ENCODE data around the gene LINGO3. TPM values are rescaled to one million over a fixed set of nuclear protein-coding genes. Genes with fewer than 3 reads are reported as not detected.
"Not testable (repeated sequence)": the region's sequence is repeated elsewhere in the genome, so short reads cannot be mapped to it uniquely, and the experiment has no call there.

The LINGO3 gene
- total RNA-seq, 1 donor from 2014 or later, result not detected

DNA sequence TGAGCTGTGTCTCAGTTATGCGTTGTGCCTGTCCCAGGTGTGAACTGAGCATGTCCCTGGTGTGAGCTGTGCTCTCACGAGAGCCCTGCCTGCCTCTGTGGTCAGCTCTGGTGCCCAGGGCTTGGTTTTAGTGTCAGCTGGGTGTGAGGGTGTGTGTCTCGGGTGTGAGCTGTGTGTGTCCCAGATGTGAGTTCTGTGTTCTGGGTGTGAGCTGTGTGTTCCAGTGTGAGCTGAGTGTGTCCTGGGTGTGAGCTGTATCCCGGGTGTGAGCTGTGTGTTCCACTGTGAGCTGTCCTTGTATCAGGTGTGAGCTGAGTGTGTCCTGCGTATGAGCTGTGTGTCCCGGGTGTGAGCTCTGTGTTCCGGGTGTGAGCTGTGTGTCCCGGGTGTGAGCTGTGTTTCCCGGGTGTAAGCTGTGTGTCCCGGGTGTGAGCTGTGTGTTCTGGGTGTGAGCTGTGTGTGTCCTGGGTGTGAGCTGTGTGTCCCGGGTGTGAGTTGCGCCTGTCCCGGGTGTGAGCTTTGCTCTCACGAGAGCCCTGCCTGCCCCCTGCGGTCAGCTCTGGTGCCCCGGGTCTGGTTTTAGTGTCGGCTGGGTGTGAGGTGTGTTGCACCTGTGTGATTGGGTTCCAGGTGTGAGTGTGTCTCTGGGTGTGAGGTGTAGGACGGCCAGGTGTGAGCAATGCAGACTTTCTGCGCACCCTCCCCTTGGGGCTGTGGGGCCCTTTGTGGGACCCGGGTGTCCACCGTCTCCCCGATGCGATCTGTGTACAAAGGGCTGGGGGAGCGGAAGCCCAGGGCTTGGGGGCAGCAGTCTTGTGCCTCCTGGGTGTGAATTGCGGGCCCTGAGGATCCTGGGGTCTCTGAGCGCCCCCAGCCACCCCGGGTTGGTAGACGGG is 18.9 kb downstream of the LINGO3 start:
- ATAC-seq (peak; percentile 14), DNase-seq (ENCODE audit: missing footprints) (peak; percentile 53)
- intact Hi-C loops (cut with DNase I), result no loop called here

DNA sequence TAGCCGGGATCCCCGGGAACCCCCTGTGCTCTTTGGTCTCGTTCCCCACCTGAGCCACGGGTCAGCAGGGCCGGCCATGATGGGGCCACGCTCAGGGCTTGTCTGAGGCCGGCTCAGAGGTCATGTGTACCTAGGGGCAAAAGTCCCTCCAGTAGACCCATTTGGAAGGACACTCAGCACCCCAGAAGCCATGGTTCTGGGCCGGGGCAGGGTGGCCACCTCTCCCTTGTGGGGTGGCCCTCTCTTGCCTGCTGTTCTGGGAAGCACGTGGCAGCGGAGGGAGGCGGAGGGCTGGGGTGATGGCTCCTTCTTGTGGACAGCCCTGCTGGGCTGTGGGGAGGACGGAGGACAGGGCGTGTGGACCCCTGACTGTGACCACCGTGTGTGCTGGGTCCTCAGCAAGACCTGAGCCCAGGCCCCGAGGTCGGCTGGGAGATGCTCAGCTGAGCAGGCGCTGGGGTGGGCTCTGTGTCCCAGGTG is 19.6 kb downstream of the LINGO3 start:
- DNase-seq (ENCODE audit: missing footprints), result no peak
- intact Hi-C loops (cut with DNase I), result no loop called here
- ATAC-seq, result no peak

GRCh38 chr19:2287585-2288337 is 20.2 kb downstream of the LINGO3 start:
- DNase-seq (ENCODE audit: missing footprints) (no peak), ATAC-seq (no peak)
- intact Hi-C loops (cut with DNase I), result no loop called here

DNA sequence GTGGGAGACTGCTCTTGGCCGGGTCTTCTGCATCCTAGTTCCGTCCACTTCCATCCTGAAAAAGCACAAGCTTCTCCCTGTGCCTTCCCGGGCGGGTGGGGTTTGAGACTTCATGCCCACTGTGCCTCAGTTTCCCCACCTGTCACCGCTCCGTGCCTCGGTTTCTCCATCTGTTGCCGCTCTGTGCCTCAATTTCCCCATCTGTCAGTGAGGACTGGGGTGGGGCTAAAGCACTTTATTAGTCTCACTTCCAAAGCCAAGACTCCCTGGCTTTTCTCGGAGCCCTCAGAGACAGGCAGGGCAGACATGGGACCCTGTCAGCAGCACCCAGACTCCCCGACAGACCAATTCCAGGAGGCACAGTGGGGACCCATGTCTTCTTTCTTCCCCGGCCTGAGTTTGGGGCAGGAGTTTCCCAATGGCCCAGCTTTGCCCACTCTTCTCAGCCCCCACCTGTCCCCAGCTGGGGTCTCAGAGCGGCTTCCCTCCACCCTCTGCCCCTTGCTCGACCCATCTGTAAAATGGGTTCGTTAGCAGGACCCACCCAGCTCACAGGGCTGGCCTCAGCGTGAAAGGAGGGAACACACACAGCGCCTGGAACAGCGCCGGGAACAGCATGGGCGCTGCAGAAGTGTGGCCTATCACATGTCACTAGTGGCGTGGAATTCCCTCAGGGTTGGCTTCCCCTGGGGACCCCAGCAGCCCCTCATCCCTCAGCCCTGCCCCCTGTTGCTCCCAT is 21.4 kb downstream of the LINGO3 start:
- ATAC-seq (no peak), DNase-seq (ENCODE audit: missing footprints) (peak; percentile 9)
- intact Hi-C loops (cut with DNase I), result no loop called here

DNA sequence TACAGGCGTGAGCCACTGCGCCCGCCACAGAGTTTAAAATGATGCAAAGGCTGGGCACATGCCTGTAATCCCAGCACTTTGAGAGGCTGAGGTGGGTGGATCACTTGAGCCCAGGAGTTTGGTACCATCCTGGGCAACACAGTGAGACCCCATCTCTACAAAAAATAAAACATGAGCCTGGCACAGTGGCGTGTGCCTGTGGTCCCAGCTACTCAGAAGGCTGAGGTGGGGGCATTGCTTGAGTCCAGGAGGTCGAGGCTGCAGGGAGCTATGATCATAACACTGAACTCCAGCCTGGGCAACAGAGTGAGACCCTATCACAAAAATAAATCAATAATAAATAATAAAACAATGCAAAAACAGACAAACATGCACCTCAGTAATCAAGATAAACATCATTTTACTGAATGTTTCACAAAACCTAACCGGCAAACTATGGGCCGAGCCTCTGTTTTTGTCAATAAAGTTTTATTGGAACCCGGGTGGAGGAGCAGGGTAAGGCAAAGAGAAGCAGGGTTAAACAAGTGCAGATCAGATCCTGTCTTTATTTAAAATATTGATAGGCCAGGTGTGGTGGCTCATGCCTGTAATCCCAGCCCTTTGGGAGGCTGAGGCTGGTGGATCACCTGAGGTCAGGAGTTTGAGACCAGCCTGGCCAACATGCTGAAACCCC is 24.0 kb downstream of the LINGO3 start:
- DNase-seq (ENCODE audit: missing footprints) (peak; percentile 27), ATAC-seq (no peak)
- intact Hi-C loops (cut with DNase I), result no loop called here

GRCh38 chr19:2282862-2283237 is 25.1 kb downstream of the LINGO3 start:
- intact Hi-C loops (cut with DNase I), result no loop called here
- DNase-seq (ENCODE audit: missing footprints) (no peak), ATAC-seq (no peak)

DNA sequence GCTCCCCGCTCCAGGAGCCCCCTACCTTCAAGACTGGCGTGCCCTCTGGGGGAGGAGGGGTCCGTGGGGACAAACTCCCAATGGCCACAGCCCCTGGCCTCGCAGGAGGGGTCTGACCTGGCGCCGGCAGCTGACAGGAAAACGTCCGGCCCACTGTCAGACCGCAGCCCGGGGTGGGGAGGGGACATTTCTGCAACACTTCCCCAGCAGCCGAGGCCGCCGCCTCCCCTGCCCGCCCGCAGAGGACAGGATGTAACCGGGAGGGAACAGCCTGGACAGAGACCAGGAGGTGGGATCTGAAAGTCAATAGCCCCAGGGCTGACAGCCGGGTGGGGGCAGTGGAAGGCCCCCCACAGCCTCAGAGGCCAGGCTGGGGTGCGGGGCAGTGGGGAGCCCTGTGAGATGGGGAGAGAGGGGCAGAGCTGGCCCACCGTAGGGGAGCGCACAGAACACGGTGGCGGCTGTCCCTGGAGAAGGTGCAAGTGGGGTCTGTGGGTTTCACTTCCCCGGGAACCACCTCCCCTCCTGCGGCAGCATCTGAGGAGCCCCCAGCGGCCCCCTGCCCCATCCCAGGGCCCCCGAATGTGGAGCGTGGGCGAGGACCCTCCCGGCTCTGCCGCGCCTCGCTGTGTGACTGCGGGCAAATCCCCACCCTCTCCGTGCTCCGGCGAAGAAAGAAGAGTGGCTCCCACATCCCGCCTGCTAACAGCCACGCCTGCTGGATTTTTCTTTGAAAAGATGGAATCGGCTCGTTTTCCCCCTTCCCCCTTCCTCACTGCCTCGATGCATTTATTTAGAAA is 25.7 kb downstream of the LINGO3 start, which contains the start of gene PEAK3:
PEAK3 (minus strand) TSS at position 114 of the 800 bp plus-strand sequence. CDS start 1,244 bp downstream, outside the sequence.
- intact Hi-C loops (cut with DNase I), result no loop called here
- ATAC-seq (peak; percentile 82), DNase-seq (ENCODE audit: missing footprints) (peak; percentile 95)

- DNase-seq (ENCODE audit: missing footprints), result peak; percentile 62
- intact Hi-C loops (cut with DNase I); ATAC-seq: not testable (repeated sequence)
Measured at GRCh38 chr19:2281265-2282061, 26.5 kb downstream of the LINGO3 start.

- DNase-seq (ENCODE audit: missing footprints), result peak; percentile 47
- intact Hi-C loops (cut with DNase I), result no loop called here
- ATAC-seq, result no peak
Measured at GRCh38 chr19:2280633-2281264, 27.2 kb downstream of the LINGO3 start.

DNA sequence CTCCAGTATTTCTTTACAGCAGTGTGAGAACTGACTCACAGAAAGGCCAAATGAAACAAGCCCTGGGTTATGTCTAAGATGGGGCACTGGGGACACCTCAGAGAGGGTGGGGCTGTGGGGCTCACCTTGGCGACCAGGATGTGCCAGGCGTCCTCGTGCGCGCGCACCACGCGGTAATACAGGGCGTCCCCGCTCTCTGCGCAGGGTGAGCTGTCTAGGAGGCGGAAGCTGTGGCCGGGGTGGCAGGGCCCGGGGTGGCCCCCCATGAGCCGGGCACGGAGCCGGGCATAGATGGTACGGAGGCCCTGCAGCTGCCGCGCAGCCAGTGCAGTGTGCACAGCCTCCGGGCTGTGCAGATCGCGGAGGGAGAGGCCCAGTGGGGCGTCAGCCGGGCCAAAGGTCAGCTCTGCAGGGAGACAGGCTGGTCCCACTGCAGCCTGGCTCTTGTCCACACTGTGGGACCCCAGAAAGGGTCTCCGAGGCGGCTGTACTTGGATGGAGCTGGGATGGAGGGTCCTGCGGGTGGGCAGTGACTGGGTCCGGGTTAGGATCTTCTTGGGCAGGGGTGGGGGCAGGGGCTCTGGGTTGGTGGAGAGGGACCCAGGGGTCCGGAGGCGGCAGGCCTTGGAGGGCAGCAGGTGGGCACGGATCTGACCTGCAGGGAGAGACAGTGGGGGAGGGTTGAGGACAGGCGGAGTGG is 29.3 kb downstream of the LINGO3 start:
- intact Hi-C loops (cut with DNase I), result no loop called here
- ATAC-seq (no peak), DNase-seq (ENCODE audit: missing footprints) (peak; percentile 41)

DNA sequence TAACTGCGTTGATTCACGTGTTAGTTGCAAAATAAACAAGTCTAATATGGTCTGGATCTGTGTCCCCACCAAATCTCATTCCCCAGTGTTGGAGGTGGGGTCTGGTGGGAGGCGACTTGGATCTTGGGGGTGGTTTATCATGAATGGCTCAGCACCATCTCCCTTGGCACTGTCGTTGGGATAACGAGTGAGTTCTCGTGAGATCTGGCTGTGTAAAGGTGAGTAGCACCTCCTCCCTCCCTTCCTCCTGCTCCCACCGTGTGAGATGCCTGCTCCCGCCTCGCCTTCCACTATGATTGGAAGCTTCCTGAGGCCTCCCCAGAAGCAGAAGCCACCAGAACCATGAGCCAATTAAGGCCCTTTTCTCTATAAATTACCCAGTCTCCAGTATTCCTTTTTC is 30.8 kb downstream of the LINGO3 start:
- intact Hi-C loops (cut with DNase I), result no loop called here
- ATAC-seq (no peak), DNase-seq (ENCODE audit: missing footprints) (peak; percentile 37)

DNA sequence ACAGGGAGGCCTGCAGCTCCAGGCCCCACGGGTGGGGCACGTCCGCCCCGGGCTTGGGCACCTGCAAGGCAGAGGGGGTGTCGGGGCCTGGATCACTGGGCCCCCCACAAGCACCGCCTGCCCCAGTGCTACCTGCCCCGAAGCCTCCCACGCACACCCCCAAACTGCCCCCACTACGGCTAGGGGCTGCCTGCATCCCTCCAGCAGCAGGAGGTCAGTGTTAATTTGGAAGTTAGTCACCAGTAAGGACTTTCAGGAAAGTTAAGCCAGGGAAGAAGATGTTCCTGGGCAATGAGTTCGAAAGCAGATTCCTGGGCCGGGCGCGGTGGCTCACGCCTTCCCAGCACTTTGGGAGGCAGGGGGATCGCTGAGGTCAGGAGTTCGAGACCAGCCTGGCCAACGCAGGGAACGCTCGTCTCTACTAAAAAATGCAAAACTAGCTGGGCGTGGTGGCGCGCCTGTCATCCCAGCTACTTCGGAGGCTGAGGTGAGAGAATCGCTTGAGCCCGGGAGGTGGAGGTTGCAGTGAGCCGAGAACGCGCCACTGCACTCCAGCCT is 31.4 kb downstream of the LINGO3 start:
- intact Hi-C loops (cut with DNase I), result no loop called here
- ATAC-seq (no peak), DNase-seq (ENCODE audit: missing footprints) (peak; percentile 50)

DNA sequence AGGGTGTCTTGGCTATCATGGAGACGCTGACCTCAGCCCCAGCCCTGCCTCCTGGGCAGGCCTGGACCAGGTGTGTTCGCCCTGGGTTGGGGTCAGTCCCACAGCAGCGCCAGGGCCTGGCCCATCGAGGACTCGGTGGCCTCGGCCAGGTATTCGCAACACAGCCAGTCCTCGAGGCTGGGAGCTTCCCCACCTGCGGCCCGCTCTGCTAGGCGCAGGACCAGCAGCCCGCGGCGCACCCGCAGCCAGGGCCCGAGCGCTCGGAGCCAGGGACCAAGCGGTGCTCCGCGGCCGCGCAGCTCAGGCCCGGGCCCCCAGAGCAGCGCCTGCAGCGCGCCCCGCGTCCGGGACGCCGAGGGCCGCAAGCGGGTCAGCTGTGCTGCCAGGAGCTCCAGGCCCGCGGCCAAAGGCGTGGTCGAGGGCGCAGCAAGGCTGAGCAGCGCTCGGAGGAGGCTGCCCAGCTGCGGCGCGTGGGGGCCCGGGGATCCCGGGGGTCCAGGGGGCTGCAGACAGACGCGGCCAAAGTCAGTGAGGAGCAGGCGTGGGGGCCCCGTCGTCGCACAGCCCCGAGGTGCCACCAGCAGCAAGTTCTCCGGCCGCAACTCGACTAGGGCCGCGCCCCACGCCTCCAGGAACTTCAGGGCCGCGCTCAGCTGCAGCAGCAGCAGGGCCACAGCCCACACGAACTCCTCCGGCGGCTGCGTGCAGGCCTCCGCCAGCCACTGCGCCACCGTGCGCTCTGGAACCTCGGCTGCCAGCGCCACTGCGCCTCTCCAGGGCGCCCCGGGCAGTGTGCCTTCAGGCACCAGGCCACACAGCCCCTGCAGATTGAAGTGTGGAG is 32.1 kb downstream of the LINGO3 start:
- DNase-seq (ENCODE audit: missing footprints) (peak; percentile 77), ATAC-seq (peak; percentile 26)
- intact Hi-C loops (cut with DNase I), result loop anchor here (2.0 kb wide), 2 partner anchors 41 to 115 kb away; no protein-coding TSS in a partner anchor

DNA sequence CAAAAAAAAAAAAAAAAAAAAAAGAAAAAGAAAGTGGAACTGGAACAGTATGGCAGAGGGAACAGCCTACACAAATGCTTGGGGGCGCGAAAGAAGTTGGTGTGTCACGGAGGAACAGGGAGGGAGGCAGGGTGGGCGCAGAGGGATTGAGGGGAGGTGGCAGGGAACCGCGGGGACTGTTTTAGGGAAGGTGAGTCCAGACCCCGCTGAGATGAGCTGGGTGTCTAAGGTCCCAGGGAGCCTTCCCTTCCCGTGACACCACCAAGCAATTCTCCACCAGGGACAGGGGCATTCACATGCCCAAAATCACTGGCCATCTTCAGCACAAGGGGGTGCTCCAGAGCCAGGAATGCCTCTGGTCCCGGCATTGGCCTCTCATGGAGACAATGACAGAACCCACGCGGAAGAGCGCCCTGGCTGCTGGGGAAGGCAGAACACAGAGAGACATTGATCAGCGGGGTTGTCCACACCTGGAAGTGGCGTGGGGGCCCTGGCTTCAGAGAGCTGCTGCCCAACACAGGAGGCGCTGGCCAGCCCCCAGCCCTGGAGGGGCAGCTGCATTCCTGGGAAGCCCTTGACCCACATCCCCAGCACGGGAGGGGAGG is 32.9 kb downstream of the LINGO3 start:
- DNase-seq (ENCODE audit: missing footprints) (peak; percentile 84), ATAC-seq (no peak)
- intact Hi-C loops (cut with DNase I), result loop anchor here (1.0 to 2.0 kb wide), 3 partner anchors 42 to 121 kb away; no protein-coding TSS in a partner anchor
